ENCODE results near the gene SAP30L.

The SAP30L gene, protein sequence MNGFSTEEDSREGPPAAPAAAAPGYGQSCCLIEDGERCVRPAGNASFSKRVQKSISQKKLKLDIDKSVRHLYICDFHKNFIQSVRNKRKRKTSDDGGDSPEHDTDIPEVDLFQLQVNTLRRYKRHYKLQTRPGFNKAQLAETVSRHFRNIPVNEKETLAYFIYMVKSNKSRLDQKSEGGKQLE

DNA sequence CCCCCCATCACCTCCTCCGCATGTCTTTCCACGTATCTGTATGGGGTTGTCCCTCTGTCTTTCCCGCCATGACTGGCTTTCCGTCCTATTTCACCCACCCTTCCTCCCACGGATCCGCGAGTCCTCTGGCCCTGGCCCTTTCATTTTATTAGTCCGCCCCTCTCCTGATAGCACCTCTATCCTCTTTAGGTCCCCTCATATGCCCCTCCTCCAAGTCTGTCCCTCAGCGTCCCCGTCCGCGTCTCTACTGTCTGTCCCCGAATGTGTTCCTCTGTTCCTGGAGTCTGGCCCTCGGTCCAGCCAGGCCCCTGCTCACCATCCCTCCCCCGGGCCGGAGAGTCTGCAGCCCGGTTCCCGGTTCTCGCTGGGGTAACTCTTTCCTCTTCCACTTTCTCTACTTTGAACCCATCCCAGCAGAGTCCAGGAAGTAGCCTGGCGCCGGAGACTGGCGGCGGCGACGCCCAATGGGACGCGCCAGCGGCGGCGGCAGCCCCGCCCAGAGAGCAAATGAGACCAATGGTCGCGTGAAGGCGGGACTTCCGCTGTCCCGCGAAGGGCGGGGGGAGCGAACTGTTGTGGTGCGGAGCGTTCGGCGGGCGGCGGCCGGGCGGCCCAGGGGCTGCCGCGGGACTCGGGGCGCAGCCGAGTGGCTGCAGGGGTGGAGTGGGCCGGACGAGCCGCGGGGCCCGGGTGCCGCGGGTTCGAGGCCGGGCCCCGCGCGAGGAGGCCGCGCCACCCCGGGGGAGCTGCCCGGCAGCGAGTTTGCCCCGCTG lies at the start of gene SAP30L:
TSS of gene SAP30L (plus strand) at position 576 of the 773 bp plus-strand sequence. CDS start 608 bp downstream, outside the sequence.
- DNase-seq (ENCODE audit: low spot score): peak; percentile 100

DNA sequence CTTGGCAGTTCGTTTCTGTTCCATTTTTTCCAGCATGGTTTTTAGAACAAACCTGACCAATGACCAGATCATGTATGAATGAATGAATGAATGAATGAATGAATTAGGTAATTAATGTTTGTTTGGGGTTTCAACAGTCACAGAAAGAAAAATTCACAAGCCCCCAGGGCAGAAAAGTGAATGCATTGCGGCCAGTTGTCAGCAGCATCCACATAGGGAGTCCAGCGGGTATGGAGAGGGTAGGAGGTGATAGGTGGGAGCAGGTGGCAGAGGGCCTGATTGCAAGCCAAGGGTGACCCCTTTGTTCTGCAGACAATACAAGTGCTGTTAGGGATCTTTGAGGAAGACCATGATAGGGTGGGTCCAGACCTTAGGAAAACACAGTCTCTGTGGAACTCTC lies 49.7 kb upstream of the SAP30L start:
- no peak for DNase-seq (ENCODE audit: low spot score)

GRCh38 chr5:154397652-154398406 lies 48.0 kb upstream of the SAP30L start:
- DNase-seq (ENCODE audit: low spot score): no peak

DNA sequence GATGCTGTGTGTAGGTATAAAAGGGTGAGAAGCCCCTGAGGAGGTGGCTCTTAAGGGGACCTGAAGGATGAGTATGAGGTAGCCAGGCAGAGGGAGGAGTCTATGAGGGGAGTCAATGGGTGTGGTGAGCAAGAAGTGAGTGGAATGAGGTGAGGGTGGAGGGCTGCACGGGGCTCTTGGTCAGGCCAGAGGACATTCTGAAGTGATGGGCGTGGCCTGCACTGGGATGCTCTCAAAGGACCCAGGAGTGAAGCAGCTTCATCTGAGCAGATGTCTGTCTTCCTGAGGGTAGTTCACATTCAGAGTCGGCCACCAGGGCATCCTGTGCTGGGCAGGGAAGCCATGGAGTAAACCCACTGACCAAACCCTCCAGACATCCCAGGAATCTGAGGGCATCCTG lies 45.1 kb upstream of the SAP30L start:
- DNase-seq (ENCODE audit: low spot score): no peak

- DNase-seq (ENCODE audit: low spot score): no peak
Measured at GRCh38 chr5:154401355-154401754, 44.4 kb upstream of the SAP30L start.

DNA sequence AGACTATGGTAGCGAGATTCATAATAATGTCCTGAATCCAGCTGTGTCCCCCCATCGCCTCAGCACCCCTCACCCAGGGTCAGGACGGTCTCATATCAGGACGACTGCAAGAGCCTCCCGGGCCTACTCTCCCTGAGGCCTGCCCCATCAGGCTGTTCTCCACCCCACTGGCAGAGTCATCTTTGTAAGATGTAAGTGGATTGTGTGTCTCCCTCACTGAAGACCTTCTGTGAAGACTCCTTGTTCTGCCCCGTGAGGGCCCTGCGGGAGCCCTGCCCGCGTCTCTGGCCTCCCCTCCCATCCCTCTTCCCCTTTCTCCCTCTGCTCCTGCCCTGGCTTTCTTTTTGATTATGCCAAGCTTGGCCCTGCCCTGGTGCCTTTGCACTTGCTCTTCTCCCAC lies 43.9 kb upstream of the SAP30L start:
- DNase-seq (ENCODE audit: low spot score): no peak

DNA sequence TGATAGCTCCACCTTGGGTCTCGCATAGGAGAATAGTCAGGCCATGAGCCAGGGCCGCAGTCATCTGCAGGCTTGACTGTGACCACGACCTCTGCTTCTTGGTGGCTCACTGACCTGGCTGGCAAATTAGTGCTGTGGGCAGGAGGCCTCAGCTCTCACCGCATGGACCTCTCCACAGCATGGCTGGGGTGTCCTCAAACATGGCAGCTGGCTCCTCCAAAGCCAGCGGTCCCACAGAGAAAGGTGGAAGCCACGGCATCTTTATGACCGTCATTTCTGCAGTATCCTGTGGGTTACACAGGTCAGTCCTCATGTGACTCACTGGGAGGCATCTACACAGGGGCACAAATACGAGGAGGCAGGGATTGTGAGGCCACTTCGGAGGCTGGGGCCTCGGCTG lies 43.2 kb upstream of the SAP30L start:
- DNase-seq (ENCODE audit: low spot score): no peak

DNA sequence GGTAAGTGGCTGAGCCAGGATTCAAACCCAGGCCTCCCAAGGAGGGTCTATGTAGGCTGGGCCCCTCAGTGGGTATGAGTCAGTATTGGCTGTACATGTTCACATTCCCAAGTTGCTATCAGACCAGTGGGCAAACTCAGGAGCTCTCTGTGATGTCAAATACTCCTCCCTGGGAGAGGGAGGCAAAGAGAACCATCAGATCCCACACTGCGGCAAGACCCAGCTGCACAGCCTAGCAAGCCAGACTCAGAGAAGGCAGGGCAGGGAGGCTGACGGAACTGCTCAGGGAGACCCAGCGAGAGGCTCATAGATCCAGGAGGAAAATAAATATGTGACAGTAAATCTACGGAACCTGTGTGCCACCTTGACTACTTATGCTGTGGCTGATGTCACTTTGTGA lies 42.6 kb upstream of the SAP30L start:
- DNase-seq (ENCODE audit: low spot score): no peak

DNA sequence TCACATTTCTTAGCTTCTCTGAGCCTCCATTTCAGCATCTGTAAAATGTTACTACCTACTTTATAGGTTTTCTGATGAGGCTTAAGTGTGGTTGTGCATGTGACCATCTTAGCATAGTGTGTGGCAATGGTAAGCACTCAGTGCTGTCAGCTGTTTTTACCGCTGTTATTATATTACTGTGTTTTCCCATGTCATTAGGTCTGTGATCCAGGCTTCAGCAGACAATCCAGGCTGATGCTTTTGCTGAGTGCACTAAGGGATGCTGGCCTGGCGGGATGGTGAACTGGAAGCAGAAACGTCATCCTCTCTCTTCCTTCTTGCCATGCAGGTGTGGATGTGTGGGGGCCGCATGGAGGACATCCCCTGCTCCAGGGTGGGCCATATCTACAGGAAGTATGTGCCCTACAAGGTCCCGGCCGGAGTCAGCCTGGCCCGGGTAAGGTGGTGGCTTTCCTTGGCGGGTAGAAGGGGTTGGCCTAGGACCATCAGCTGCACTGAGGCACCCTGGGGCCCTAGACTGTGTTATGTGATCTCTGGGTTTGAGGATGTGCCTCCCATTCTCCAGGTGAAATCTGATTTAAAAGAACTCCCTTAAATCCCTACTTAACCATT lies 41.9 kb upstream of the SAP30L start:
- no peak for DNase-seq (ENCODE audit: low spot score)

DNA sequence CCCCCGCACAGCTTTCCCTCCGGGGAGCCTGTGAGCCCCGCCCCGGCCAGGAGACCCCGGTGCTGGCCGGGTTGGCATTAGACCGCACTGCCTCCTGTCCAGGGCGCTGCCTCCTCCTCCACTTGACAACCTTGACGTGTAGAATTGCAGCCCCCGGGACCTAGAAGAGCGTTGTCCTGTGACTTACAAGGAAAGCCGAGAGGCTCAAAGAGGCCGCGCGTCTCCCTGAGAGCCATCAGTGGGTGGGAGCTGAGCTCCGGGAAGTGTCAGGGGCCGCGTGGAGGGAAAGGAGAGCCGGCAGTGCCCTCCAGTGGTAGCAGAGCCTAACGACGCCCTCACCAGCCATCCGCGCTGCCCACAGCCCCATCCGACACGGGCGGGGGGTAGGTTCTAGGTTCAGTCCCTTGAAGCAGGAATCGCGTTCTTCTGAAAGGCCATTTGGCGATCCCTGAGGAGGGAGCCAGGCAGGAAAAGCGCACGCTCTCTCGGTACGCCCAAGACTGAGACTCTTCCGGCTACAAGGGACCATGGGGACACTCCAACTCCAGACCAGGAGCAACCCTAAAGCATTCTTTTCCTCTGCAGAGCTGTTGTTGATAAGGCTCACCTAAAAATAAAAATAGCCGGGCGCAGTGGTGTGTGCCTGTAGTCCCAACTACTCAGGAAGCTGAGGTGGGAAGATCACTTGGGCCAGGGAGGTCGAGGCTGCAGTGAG lies 40.6 kb upstream of the SAP30L start:
- DNase-seq (ENCODE audit: low spot score): peak; percentile 96

DNA sequence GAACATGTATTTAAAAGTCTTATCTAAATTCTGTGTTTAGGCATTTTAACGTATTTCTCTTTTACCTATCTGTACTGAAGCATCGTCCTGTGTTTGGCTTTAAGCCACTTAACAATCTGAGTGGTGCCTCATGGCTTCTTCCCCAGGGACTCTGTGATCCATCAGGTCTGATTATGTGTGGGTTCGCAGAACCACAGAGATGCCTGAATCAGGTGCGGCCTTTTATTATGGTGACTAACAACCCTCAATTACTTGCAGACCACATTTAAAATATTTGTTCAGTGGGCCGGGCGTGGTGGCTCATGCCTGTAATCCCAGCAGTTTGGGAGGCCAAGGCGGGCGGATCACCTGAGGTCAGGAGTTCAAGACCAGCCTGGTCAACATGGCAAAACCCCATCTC lies 39.6 kb upstream of the SAP30L start:
- no peak for DNase-seq (ENCODE audit: low spot score)

- no peak for DNase-seq (ENCODE audit: low spot score)
Measured at GRCh38 chr5:154406826-154407225, 39.0 kb upstream of the SAP30L start.

- DNase-seq (ENCODE audit: low spot score): no peak
Measured at GRCh38 chr5:154408811-154409210, 37.0 kb upstream of the SAP30L start.

GRCh38 chr5:154409230-154409840 lies 36.5 kb upstream of the SAP30L start:
- DNase-seq (ENCODE audit: low spot score): no peak

GRCh38 chr5:154410008-154410407 lies 35.8 kb upstream of the SAP30L start:
- DNase-seq (ENCODE audit: low spot score): no peak

GRCh38 chr5:154410786-154411185 lies 35.0 kb upstream of the SAP30L start:
- DNase-seq (ENCODE audit: low spot score): no peak

DNA sequence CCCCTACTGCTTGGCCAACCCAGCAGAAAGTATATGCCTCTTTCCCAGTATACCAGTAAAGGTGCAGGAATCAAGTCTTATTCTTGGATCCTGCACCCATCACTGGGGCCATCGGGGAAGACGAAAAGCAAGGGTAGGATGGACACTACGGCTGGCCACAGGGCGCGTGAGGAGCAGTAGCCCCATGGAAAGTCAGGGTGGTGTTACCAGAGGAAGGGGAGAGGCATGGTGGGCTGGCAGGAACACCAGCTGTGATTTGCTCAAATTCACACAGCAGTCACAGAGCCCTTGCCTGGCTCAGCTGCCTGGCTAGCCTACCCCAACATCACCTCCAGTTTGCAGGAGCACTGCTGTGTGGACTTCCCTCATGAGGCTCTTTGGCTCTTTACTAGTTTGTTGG lies 34.5 kb upstream of the SAP30L start:
- DNase-seq (ENCODE audit: low spot score): peak; percentile 4

GRCh38 chr5:154412316-154412715 lies 33.5 kb upstream of the SAP30L start:
- DNase-seq (ENCODE audit: low spot score): no peak

DNA sequence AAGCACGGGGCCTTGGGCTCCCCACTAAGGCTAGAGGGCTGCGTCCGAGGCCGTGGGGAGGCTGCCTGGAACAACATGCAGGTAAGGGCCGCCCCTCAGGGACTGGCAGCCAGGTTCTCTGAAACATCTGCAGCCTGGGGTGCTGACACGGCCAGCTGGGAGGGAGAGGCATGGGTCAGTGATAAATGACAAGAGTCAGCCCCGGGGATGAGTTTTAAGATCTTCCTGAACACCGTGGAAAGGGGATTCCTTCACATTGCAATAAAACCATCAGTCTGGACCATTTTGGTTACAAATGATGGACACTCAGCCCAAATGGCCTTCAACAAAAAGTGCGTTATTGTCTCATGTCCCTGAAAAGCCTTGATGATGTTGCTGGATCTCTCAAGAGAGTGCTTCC lies 32.9 kb upstream of the SAP30L start:
- peak; percentile 3 for DNase-seq (ENCODE audit: low spot score)

- DNase-seq (ENCODE audit: low spot score): no peak
Measured at GRCh38 chr5:154415114-154415513, 30.7 kb upstream of the SAP30L start.

DNA sequence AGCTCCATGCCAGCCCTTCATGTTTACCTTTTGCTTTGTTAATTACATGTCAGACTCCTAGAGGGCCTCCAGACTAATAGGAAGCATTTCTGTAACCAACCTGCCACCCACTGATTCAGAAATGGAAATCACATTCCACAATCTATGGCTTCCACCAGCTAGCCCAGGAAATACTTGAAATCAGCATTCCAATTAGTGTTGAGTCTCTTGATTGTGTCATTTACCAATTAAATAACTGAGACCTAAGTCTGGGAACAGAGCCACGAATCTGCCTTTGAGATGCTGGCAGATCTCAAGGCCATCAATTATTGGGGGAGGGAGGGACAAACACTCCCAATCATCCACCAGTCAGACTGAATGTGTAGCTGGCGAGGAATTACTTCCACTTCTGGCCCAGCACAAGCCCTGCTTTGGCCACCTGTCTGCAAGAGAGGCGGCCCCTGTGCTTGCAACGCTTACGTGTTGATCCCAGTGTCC lies 27.4 kb upstream of the SAP30L start:
- DNase-seq (ENCODE audit: low spot score): no peak

Data from AG20443 (cell line).